ENCODE results near the gene RUBCN.
"Not testable (repeated sequence)": the region's sequence is repeated elsewhere in the genome, so short reads cannot be mapped to it uniquely, and the experiment has no call there.

RUBCN gene

GRCh38 chr3:197680955-197681521, 55.7 kb downstream of the RUBCN start:
- DNase-seq, result no peak

DNA sequence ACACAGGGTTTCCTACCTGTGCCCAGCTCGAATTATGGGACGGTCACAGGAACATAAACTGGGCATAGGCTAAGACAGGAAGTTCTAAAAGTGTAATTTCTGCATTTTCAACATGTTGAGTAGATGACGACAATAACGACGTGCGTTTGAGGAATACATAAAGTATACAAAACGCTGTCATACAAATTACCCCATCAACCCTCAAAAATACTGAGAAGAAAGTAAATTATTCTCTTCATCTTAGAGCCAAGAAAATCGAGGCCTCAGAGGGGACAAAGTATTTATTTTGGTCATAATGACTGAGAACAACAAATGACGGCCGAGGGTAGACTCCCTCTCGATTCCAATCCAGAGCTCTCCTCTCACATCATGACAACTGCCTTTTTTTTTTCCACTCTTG, 60.8 kb downstream of the RUBCN start:
- DNase-seq, result no peak

GRCh38 chr3:197675563-197675860, 61.2 kb downstream of the RUBCN start:
- no peak for DNase-seq

DNA sequence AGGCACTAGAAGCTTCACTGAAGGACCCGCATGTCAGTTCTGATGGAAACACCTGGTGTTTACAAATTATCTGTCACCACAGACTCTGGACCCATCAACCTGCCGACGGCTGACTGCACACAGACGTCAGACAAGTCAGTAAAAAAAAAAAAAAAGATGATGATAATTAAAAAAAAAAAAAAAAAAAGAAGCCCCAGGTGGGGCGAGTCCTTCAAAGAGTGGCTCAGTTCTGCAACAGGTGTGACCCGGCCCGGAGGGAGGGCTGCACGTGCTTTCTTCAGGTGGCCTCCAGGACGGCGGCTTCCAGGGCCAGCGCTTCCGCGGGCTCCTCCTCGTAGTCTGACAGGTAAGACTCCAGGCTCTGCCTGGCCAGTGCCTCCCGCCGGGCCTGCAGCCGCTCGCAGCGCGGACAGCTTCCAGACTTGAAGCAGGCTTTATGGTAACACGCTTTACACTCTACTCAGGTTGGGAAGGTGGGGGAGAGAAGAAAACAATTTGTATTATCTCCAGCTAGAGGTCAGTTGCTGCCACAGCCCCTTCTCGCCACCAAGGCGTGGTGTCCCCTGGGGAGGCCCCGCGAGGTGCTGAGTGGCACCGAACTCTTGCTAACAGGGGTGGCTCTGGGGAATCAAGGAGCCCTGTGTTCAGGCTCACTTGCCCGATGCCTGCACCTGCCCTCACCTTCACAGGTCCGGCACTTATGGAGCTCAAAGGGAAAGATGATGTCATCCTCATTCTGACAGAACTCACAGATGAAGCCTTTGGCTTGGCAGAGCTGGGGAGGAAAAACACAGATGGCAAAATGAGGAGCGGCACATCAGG, 61.8 kb downstream of the RUBCN start:
- DNase-seq, result no peak

GRCh38 chr3:197673170-197673569, 63.5 kb downstream of the RUBCN start:
- DNase-seq, result no peak

GRCh38 chr3:197670361-197670760, 66.3 kb downstream of the RUBCN start:
- no peak for DNase-seq

- DNase-seq, result no peak
Observed at GRCh38 chr3:197667968-197668367, 68.7 kb downstream of the RUBCN start.

DNA sequence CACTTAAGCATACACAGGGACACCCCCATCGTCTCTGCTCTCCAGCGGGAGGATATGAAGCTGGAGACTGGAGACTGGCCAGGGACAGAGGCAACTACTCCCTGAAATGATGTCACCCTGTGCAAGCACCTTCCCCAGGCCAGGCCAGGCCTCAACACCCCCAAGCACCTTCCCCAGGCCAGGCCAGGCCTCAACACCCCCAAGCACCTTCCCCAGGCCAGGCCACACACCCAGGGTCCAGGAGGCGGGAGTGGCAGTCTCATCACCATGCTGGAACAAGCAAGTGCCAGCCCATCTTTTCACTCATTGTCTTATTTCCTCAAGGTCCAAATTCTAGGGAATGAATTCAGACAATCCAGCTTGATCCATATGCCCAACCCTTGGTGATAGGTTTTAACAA, 69.4 kb downstream of the RUBCN start:
- not testable (repeated sequence) for DNase-seq

GRCh38 chr3:197666221-197666842, 70.4 kb downstream of the RUBCN start:
- not testable (repeated sequence) for DNase-seq

GRCh38 chr3:197665549-197665948, 71.2 kb downstream of the RUBCN start:
- not testable (repeated sequence) for DNase-seq

DNA sequence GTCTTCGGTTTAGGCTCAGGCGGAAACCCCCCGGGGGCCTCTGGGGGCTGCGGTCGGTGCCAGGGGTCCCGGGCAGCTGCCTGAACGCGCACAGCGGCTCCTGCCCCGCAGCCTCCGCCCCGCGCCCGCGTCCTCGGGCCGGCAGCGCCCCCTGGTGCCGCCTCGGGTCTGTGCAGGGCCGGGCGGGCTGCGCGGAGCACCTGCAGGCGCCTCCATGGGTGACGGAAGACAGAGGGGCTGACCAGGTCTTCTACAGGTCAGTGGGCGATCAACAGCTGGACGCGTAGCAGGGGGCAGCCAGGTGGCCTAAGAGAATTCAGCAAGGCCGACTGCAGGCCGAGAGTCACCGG, 71.6 kb downstream of the RUBCN start:
- not testable (repeated sequence) for DNase-seq

GRCh38 chr3:197664414-197665141, 72.1 kb downstream of the RUBCN start:
- DNase-seq, result not testable (repeated sequence)

GRCh38 chr3:197663367-197664140, 73.2 kb downstream of the RUBCN start:
- not testable (repeated sequence) for DNase-seq

DNA sequence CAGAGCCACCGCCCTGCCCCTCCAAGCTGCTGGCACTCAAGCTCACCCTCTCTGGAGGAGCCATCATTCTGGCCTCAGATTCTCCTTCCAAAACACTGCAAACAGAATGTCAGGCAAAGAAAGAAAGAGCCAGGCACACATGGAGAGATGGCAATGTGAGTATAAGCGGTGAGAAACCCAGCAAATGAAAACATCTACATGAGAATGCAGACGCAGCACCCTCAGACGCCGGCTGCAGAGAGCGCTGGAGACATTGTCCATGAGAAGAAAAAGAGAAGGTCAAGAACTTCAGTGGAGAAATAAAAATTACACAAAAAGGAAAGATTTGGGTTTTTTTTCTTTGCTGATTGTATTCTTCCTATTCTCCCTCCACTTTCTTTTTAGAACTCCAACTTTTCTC, 74.4 kb downstream of the RUBCN start:
- not testable (repeated sequence) for DNase-seq

DNA sequence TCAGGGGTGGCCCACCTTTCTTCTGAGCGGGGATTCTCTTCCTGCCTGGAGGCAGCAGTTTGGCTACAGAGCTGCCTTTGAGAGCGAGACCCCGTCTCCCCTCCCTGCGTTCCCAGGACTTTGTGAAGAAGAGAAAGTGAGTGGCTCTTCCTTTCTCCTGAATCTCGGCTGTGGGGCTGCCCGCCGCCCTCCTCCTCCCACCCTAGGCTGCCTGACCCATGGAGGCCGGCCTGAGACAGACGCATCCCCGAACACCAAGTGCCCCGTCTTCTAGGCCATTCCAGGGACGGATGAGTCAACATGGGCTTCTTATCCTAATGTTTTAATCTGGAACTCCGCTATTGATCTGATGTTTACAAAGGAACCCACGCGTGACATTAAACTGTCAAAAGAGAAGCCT, 74.8 kb downstream of the RUBCN start:
- not testable (repeated sequence) for DNase-seq

DNA sequence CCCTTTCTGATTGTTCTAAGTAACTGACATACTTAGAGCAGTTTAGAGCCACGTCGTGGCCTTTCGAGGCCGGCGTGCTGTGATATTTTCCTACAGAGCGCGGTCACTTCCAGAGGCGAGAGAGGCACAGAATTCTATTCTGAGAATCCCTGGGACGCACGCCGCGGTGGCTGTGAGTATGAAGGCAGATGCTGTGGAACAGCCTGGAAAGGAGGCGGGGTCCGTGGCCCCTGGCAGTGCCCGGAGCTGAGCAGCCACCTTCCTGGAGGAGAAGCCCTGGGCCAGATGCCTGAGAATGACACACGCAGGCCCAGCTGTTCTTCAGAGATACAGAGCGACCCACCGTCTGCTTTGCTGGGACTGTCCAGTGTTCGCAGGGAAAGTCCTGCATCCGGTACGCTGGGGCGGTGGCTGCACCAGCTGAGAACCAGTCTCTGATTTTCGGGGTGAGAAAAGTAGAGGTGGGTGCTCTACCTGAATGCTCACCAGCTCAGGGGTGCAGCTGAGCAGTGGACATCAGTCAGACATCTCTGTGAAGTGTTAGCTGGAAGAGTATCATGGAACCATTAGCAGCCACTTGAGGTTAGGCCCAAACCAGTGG, 75.4 kb downstream of the RUBCN start:
- not testable (repeated sequence) for DNase-seq

GRCh38 chr3:197659701-197660100, 77.0 kb downstream of the RUBCN start:
- not testable (repeated sequence) for DNase-seq

DNA sequence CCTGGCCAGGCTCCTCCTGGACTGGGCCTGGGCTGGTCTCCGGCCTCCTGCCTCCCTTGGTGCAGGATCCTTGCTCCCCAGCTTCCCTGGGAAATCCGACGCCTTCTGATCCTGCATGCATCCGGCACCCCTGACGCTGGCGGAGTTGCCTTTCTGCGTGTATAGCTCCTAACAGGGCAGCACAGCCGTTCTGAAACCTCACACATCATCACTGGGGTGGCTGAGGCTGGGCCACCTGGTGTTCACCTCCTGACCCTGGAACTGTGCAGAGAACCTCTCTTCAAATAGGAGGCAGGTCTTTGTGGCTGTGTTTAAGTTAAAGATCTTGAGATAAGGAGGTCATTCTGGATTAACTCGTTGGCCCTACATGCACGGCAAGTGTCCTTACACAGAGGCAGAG, 77.6 kb downstream of the RUBCN start:
- not testable (repeated sequence) for DNase-seq

DNA sequence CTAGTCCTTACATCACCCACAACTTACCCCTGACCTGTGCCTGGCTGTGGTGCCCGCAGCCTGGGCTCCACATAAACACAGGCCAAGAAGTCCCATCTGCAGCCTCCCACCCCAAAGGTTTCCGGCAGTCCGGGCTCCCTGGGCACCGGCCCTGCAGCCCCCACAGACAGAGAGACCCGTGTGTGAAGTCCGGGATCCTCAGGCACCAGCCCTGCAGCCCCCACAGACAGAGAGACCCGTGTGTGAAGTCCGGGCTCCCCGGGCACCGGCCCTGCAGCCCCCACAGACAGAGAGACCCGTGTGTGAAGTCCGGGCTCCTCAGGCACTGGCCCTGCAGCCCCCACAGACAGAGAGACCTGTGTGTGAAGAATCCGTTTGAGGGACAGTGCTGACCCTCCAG, 78.0 kb downstream of the RUBCN start:
- DNase-seq, result not testable (repeated sequence)

DNA sequence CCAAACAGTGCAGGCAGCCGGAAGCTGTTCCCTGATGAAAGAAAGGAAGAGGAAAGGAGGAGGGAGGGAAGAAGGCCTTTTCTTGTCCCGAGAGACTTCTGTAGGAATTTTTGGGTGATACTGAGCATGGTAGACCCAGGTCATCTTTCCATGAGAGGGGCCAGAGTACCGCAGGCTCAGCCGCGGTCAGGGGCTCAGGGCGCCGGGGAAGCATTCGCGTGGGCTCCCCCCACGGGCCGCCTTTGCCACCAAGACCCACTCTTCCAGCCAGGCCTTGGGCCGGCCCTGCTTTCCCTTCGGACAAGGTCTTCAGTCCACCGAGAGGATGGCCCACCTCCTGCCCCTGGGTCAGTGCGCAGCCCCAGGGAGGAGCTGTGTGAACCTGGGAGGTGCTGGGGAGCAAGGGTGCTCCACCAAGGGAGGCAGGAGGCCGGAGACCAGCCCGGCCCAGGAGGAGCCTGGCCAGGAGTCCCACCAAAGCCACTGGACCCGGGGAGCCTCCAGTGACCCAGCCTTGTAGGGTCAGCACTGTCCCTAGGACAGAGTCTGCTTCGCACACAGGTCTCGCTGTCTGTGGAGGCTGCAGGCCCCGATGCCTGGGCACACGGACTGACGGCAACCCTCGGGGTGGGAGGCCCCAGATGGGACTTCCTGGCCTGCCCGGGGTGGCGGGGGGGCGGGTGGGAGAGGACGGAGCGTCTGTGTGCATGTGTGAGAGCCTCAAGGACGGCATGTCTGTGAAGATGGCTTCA, 79.0 kb downstream of the RUBCN start:
- not testable (repeated sequence) for DNase-seq

- DNase-seq, result not testable (repeated sequence)
Observed at GRCh38 chr3:197656960-197657359, 79.7 kb downstream of the RUBCN start.

GRCh38 chr3:197656129-197656528, 80.6 kb downstream of the RUBCN start:
- DNase-seq, result not testable (repeated sequence)

Measured in DMS79 (cell line).